Progenitor cell of endocrine pancreas (in vitro differentiated cells): ENCODE results near the gene GPATCH2L. TPM values are rescaled to one million over a fixed set of nuclear protein-coding genes. Genes with fewer than 3 reads are reported as not detected.

Source experiments
- DNase-seq: peaks from one replicate; pipeline ENCODE4 v3.0.0; 2021; ENCODE audit warnings: low spot score; ENCODE audit not compliant: unreplicated experiment
- H3K27ac Mint-ChIP-seq: 2 replicates; pipeline ENCODE4 v1.8.0; 2021; ENCODE audit warnings: mild to moderate bottlenecking, moderate library complexity, mixed read lengths
- H3K27me3 Mint-ChIP-seq: 2 replicates; pipeline ENCODE4 v1.8.0; 2021; ENCODE audit warnings: mixed read lengths
- H3K36me3 Mint-ChIP-seq: 2 replicates; pipeline ENCODE4 v1.8.0; 2022; ENCODE audit warnings: mixed read lengths; ENCODE audit not compliant: insufficient read depth
- H3K4me1 Mint-ChIP-seq: 2 replicates; pipeline ENCODE4 v1.8.0; 2021; ENCODE audit warnings: low read depth, mixed read lengths
- H3K4me3 Mint-ChIP-seq: 2 replicates; pipeline ENCODE4 v1.8.0; 2021; ENCODE audit warnings: low read depth, mild to moderate bottlenecking, moderate library complexity, mixed read lengths
- H3K9me3 Mint-ChIP-seq: 2 replicates; pipeline ENCODE4 v1.8.0; 2021; ENCODE audit warnings: low read depth, mixed read lengths
- CTCF ChIP-seq: fragments of 200-600 bp; sonication (generic); IDR thresholded peaks from one replicate; pipeline ENCODE4 v1.5.0; 2021; ENCODE audit warnings: antibody characterized with exemption, mild to moderate bottlenecking; ENCODE audit not compliant: unreplicated experiment
- total RNA-seq: library from RNA; stranded (reverse); gene quantifications from 2 replicates; pipeline ENCODE4 v1.2.1, GENCODE V29; 2021

GPATCH2L gene
- total RNA-seq, 1 donor from 2014 or later, result 73.3 TPM

DNA sequence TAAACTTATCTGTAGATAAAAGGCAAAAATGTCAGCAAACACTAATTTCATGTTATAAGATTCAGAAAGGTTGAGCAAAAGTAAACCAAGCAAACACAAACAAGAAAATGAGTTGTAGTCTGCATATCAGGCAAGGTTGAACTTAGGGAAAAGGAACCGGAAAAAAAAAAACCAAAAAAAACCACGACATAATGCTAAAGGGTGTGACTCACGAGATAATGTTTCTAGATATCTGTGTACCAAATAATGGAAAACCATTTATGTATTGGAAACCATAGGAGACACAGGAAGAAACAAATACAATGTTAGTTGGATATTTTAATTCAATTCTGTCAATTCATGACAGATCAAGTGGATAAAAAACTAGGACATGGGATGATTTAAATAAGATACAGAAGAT is 60.5 kb downstream of the GPATCH2L start:
- Mint-ChIP-seq H3K9me3 (peaks cover 12% of the 10 kb centered on the region), H3K4me3 (no peak overlapping the region), H3K4me1 (peaks cover 5% of the 10 kb centered on the region), H3K27ac (no peak overlapping the region), H3K36me3 (peaks cover 9% of the 10 kb centered on the region), H3K27me3 (no peaks in the 10 kb centered on the region)
- no peak for DNase-seq
- TF ChIP-seq CTCF, result no peak

DNA sequence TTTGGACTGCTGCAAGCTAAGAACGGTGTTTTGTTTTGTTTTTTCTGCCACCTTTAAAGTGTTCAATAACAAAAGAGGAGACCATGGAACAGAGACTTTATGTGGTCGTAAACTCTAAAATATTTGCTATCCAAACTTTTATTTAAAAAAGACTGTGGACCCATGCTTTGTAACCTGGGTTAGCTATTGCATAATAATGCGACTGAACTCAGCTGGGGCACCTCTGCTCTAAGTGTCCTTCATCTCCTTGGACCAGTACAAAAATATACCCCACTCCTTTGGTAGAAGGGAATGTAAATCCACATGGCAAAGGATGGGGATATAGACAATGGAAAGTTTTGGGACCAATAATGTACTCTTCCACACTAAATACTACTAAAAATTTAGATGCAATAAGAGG is 65.5 kb downstream of the GPATCH2L start:
- Mint-ChIP-seq H3K27ac (no peak overlapping the region), H3K36me3 (peaks cover 8% of the 10 kb centered on the region), H3K9me3 (peaks cover 18% of the 10 kb centered on the region), H3K4me1 (no peaks in the 10 kb centered on the region), H3K27me3 (no peaks in the 10 kb centered on the region), H3K4me3 (no peak overlapping the region)
- no peak for DNase-seq
- no peak for TF ChIP-seq CTCF

DNA sequence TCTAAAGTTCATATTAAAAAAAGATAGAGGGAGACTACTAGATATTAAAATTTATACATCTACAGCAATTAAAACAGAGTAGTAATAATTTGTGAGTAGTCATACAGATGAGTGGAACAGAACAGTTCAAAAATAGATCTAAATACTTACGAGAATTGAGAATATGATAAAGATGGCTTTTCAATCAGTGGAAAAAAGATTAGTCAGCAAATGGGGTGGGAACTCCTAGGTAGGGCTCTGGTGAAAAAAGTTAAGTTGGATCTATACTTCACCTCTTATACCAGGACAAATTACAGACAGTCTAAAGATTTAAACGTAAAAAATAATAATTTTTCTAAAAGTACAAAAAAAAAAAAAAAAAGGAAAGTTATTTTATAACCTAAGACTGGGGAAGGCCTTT is 66.9 kb downstream of the GPATCH2L start:
- H3K27me3 Mint-ChIP-seq, result no peaks in the 10 kb centered on the region
- no peak overlapping the region for H3K4me3 Mint-ChIP-seq
- peaks cover 5% of the 10 kb centered on the region for H3K36me3 Mint-ChIP-seq
- TF ChIP-seq CTCF, result no peak
- peaks cover 17% of the 10 kb centered on the region for H3K9me3 Mint-ChIP-seq
- H3K4me1 Mint-ChIP-seq, result no peaks in the 10 kb centered on the region
- H3K27ac Mint-ChIP-seq, result no peak overlapping the region
- DNase-seq, result no peak

DNA sequence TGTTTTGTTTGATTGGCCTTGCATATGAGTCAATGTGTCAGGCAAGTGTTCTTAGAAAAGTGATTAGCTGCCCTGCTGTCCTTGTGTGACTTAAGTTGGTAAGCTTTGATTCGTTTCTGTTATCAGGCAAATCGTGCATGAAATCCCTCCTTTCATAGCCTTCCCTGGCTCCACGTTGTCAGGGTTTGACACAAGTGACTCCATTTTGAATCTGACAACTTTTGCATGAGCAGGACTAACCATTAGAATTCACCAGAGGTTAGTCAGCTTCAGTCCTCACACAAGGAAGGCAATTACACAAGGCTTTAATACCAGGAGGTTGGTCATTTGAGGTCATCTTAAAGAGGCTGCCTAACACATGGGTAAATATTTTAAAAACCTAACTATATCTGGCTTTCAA is 68.2 kb downstream of the GPATCH2L start:
- DNase-seq, result no peak
- TF ChIP-seq CTCF, result no peak
- Mint-ChIP-seq H3K9me3 (peaks cover 20% of the 10 kb centered on the region), H3K27ac (no peak overlapping the region), H3K36me3 (peaks cover 4% of the 10 kb centered on the region), H3K27me3 (no peaks in the 10 kb centered on the region), H3K4me3 (no peak overlapping the region), H3K4me1 (no peaks in the 10 kb centered on the region)

DNA sequence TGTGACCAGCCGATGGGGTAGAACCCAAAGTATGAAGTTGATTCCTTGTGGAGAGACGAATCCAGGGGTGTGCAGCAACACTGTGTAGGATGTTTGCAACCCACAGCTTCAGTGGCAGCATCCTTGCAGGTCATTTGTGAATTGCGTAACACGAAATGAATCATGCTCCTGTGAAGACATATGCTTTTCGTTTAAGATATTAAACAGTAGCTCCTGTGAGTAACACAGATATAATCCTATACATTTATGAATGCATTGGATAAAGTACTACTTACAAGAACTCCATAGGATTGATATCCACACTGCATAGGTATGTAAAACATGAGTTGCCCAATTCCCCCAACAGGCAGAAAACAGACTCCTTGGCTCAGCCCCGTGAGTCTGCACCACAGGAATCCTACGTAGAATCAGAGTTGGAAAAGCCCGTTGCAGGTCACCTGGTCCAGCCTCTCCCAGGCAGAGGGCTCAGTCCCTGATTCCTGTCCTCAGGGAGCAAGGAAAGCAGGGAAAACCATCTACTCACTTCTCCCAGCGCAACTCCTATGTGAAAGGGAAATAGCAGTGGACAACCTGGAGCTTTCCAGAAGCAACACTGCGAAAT is 75.8 kb downstream of the GPATCH2L start:
- no peak overlapping the region for H3K4me3 Mint-ChIP-seq
- H3K27me3 Mint-ChIP-seq, result no peaks in the 10 kb centered on the region
- H3K4me1 Mint-ChIP-seq, result no peaks in the 10 kb centered on the region
- no peak for TF ChIP-seq CTCF
- H3K27ac Mint-ChIP-seq, result no peak overlapping the region
- peaks cover 2% of the 10 kb centered on the region for H3K36me3 Mint-ChIP-seq
- DNase-seq, result no peak
- H3K9me3 Mint-ChIP-seq, result peaks cover 13% of the 10 kb centered on the region
